SU-DHL-6 (cell line): ENCODE measurements around the gene FITM2.

Experiments used
- CTCF ChIP-seq: fragments of 200-600 bp; sonication (generic); IDR thresholded peaks from one replicate; pipeline ENCODE4 v1.5.1; 2017; ENCODE audit warnings: antibody characterized with exemption, mild to moderate bottlenecking, low read length, moderate library complexity; ENCODE audit not compliant: insufficient read depth, poor library complexity, severe bottlenecking
- EZH2phosphoT487 ChIP-seq: fragments of 200-600 bp; sonication (generic), shearing (Covaris generic); conservative IDR thresholded peaks from 2 replicates; pipeline ENCODE4 v1.6.1; 2018; ENCODE audit warnings: mild to moderate bottlenecking, antibody characterized with exemption, low read length, moderate library complexity, mixed read lengths

GRCh38 chr20:44273231-44274215, 37.5 kb downstream of the FITM2 start:
- TF ChIP-seq CTCF, result no peak
- TF ChIP-seq EZH2phosphoT487, result no peak
